Kidney capillary endothelial cell (primary cell): ENCODE measurements around the gene ADGRL2.

Source experiments
- DNase-seq: peaks from one replicate; pipeline ENCODE4 v3.0.0-alpha.2; 2018; ENCODE audit warnings: low spot score

ADGRL2 gene

GRCh38 chr1:81806432-81806770 lies 5.7 kb downstream of the ADGRL2 start:
- no peak for DNase-seq

GRCh38 chr1:81808760-81809159 lies 8.0 kb downstream of the ADGRL2 start:
- no peak for DNase-seq

- no peak for DNase-seq
Observed at GRCh38 chr1:81809808-81810207, 9.1 kb downstream of the ADGRL2 start.

- no peak for DNase-seq
Observed at GRCh38 chr1:81811757-81812371, 11.1 kb downstream of the ADGRL2 start.

- DNase-seq: no peak
Observed at GRCh38 chr1:81812712-81813111, 12.0 kb downstream of the ADGRL2 start.

- DNase-seq: no peak
Observed at GRCh38 chr1:81813691-81814090, 13.0 kb downstream of the ADGRL2 start.

GRCh38 chr1:81819613-81820012 lies 18.9 kb downstream of the ADGRL2 start:
- DNase-seq: no peak

- no peak for DNase-seq
Observed at GRCh38 chr1:81820765-81821164, 20.0 kb downstream of the ADGRL2 start.

GRCh38 chr1:81823082-81823481 lies 22.3 kb downstream of the ADGRL2 start:
- DNase-seq: no peak

- DNase-seq: no peak
Observed at GRCh38 chr1:81824759-81825158, 24.0 kb downstream of the ADGRL2 start.

- DNase-seq: no peak
Observed at GRCh38 chr1:81827942-81828341, 27.2 kb downstream of the ADGRL2 start.

- no peak for DNase-seq
Observed at GRCh38 chr1:81832573-81832972, 31.8 kb downstream of the ADGRL2 start.

- DNase-seq: no peak
Observed at GRCh38 chr1:81833722-81834121, 33.0 kb downstream of the ADGRL2 start.

GRCh38 chr1:81834268-81834667 lies 33.5 kb downstream of the ADGRL2 start:
- DNase-seq: no peak

- DNase-seq: peak; percentile 79
Observed at GRCh38 chr1:81834921-81835698, 34.4 kb downstream of the ADGRL2 start.

GRCh38 chr1:81836007-81836626 lies 35.4 kb downstream of the ADGRL2 start:
- DNase-seq: no peak

GRCh38 chr1:81838600-81839218 lies 38.0 kb downstream of the ADGRL2 start:
- no peak for DNase-seq

- DNase-seq: no peak
Observed at GRCh38 chr1:81840805-81841204, 40.1 kb downstream of the ADGRL2 start.

GRCh38 chr1:81841795-81842194 lies 41.1 kb downstream of the ADGRL2 start:
- DNase-seq: no peak

- DNase-seq: no peak
Observed at GRCh38 chr1:81844477-81844876, 43.7 kb downstream of the ADGRL2 start.

GRCh38 chr1:81846630-81847029 lies 45.9 kb downstream of the ADGRL2 start:
- no peak for DNase-seq

GRCh38 chr1:81847063-81847462 lies 46.3 kb downstream of the ADGRL2 start:
- no peak for DNase-seq
